Esophagus muscularis mucosa (tissue), 3 donors: ENCODE results near the gene SORBS1.

ENCODE experiments used
- POLR2AphosphoS5 ChIP-seq, 2 donors: sonication (generic); formaldehyde crosslinking; IDR thresholded peaks; one replicate each; pipeline ENCODE4 v1.6.1; 2017; ENCODE audit warnings: antibody characterized with exemption in 2 of 2
- TF ChIP-seq, protein P1 (sequence below), 3 experiments: fragments of 200-600 bp in 2 of 3; fragments of 450-650 bp in 1 of 3; sonication (generic) in 2 of 3; IDR thresholded peaks; one replicate each; pipeline ENCODE4 v1.5.1; 2017 to 2019; ENCODE audit warnings: antibody characterized with exemption in 3 of 3, mild to moderate bottlenecking in 2 of 3, moderate library complexity in 1 of 3

DNA sequence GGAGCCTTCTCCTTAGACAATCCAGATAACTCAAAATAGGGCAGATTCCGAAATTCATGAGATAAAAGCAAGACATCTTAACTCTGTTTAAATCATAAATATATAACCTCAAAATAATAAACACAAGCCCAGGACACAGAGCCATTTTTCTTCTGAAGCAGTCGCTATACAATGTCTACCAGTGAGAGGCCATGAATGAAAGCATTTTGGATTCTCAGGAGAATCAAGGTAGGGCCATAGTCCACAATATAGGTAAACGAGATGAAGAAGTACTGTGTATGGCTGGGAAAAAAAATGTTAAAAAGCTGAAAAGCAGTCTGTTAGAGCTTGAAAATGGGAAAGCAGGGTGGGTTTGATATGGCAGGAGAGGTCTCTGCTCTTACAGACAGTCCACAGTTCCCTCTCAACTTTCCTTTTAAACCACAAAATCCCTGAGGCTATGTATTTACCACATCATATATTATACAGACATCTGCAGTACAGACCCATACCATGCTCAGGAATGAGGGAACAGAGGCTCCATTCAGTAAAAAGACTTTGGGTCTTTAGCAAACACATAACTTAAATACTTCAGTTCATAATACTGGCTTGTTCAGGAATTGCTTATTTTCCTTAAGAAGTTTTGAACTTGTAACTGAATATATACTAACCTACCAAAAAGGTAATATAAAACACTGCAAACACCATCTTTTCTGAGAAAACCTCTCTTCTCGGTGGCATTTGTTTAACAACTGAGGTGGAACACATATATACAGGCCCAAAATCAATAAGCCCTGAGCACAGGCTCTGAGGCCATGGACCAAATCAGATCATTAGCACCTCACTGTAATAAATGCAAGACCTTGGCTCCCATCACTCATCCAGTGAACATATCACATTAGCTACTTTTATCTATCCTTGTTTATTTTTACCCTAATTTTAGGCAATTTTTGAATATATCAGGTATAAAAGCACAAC, 109.3 kb downstream of the SORBS1 start:
- TF ChIP-seq, protein P1, sequence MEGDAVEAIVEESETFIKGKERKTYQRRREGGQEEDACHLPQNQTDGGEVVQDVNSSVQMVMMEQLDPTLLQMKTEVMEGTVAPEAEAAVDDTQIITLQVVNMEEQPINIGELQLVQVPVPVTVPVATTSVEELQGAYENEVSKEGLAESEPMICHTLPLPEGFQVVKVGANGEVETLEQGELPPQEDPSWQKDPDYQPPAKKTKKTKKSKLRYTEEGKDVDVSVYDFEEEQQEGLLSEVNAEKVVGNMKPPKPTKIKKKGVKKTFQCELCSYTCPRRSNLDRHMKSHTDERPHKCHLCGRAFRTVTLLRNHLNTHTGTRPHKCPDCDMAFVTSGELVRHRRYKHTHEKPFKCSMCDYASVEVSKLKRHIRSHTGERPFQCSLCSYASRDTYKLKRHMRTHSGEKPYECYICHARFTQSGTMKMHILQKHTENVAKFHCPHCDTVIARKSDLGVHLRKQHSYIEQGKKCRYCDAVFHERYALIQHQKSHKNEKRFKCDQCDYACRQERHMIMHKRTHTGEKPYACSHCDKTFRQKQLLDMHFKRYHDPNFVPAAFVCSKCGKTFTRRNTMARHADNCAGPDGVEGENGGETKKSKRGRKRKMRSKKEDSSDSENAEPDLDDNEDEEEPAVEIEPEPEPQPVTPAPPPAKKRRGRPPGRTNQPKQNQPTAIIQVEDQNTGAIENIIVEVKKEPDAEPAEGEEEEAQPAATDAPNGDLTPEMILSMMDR (IDR thresholded peaks at IDR 0.05) = no peak
- TF ChIP-seq POLR2AphosphoS5 (IDR thresholded peaks at IDR 0.05) = no peak
